PC-3 (cell line): ENCODE results near the gene TNS3. TPM values are rescaled to one million over a fixed set of nuclear protein-coding genes. Genes with fewer than 3 reads are reported as not detected.

Experiments used
- ATAC-seq: fragments of 200-7000 bp; cut with Tn5 transposase; 2 replicates; pipeline ENCODE4 v1.9.1; 2020; ENCODE audit warnings: mild to moderate bottlenecking, moderate library complexity
- BruUV-seq: library from RNA; stranded (reverse); fragments of 400-500 nt; replicated peaks from 2 replicates; lab custom pipeline; 2021; lab: Mats Ljungman, UMichigan
- CTCF ChIA-PET: fragments of 300-600 bp; sonication (Branson Sonifier 250); formaldehyde crosslinking; loops from one replicate; lab custom pipeline; 2022; ENCODE audit warnings: antibody characterized with exemption; lab: Charles Lee
- POLR2A ChIA-PET: fragments of 300-600 bp; sonication (Branson Sonifier 250); formaldehyde crosslinking; loops from one replicate; lab custom pipeline; 2022; ENCODE audit warnings: antibody characterized with exemption; ENCODE audit not compliant: unreplicated experiment; lab: Charles Lee
- DNase-seq: peaks from one replicate; pipeline ENCODE4 v3.0.0-alpha.2; 2015
- H2AFZ ChIP-seq: fragments of 300-600 bp; sonication (generic); 2 replicates; pipeline ENCODE4 v1.6.0; 2016; ENCODE audit warnings: antibody characterized with exemption, low read length
- H3F3A ChIP-seq: fragments of 300-600 bp; sonication (generic); one replicate; pipeline ENCODE4 v1.6.0; 2017; ENCODE audit warnings: antibody characterized with exemption, low read length, control low read depth, mild to moderate bottlenecking; ENCODE audit not compliant: unreplicated experiment
- H3K27ac ChIP-seq: fragments of 300-600 bp; sonication (generic); 2 replicates; pipeline ENCODE4 v1.5.1; 2016; ENCODE audit warnings: mild to moderate bottlenecking, low read length
- H3K27me3 ChIP-seq: fragments of 300-600 bp; sonication (generic); 2 replicates; pipeline ENCODE4 v1.6.1; 2016; ENCODE audit warnings: low read length, mixed read lengths
- H3K36me3 ChIP-seq: fragments of 300-600 bp; sonication (generic); 2 replicates; pipeline ENCODE4 v1.6.1; 2016; ENCODE audit warnings: low read depth, mixed run types, low read length, mixed read lengths
- H3K4me1 ChIP-seq: fragments of 300-600 bp; sonication (generic); 2 replicates; pipeline ENCODE4 v1.5.1; 2016; ENCODE audit warnings: low read length; ENCODE audit not compliant: insufficient read depth
- H3K4me2 ChIP-seq: fragments of 300-600 bp; sonication (generic); 2 replicates; pipeline ENCODE4 v1.6.0; 2016; ENCODE audit warnings: low read length
- H3K4me3 ChIP-seq: fragments of 300-600 bp; sonication (generic); 2 replicates; pipeline ENCODE4 v1.5.1; 2016; ENCODE audit warnings: mild to moderate bottlenecking, low read length, mixed read lengths
- H3K79me2 ChIP-seq: fragments of 300-600 bp; sonication (generic); 2 replicates; pipeline ENCODE4 v1.6.1; 2017; ENCODE audit warnings: low read length, mixed read lengths
- H3K9ac ChIP-seq: fragments of 300-600 bp; sonication (generic); 2 replicates; pipeline ENCODE4 v1.6.0; 2016; ENCODE audit warnings: mild to moderate bottlenecking, low read length
- H3K9me2 ChIP-seq: fragments of 300-600 bp; sonication (generic); replicated peaks from 2 replicates; pipeline ENCODE4 v1.6.1; 2016; ENCODE audit warnings: mixed run types, low read length, mixed read lengths
- H3K9me3 ChIP-seq: fragments of 300-600 bp; sonication (generic); 2 replicates; pipeline ENCODE4 v1.6.1; 2016; ENCODE audit warnings: low read length, mixed read lengths
- H4K20me1 ChIP-seq: fragments of 300-600 bp; sonication (generic); 2 replicates; pipeline ENCODE4 v1.6.1; 2016; ENCODE audit warnings: low read length, mixed read lengths
- CTCF ChIP-seq: fragments of 300-600 bp; sonication (generic); conservative IDR thresholded peaks from 2 replicates; pipeline ENCODE4 v1.5.1; 2017; ENCODE audit warnings: antibody characterized with exemption, low read depth, mild to moderate bottlenecking, low read length
- EZH2 ChIP-seq: fragments of 300-600 bp; sonication (generic); IDR thresholded peaks from one replicate; pipeline ENCODE4 v1.6.1; 2017; ENCODE audit warnings: antibody characterized with exemption, mild to moderate bottlenecking, low read length; ENCODE audit not compliant: unreplicated experiment
- EZH2phosphoT487 ChIP-seq: fragments of 300-600 bp; sonication (generic); IDR thresholded peaks from 2 replicates; pipeline ENCODE4 v1.6.1; 2018; ENCODE audit warnings: mild to moderate bottlenecking, antibody characterized with exemption, low read length, borderline replicate concordance
- intact Hi-C: fragments of 100-400 bp; cut with micrococcal nuclease; formaldehyde crosslinking; loops from 2 replicates; pipeline ENCODE4 v1.9.0; 2023
- total RNA-seq: library from RNA; depleted of rRNA; stranded (reverse); fragments of >200 nt; gene quantifications from 2 replicates; pipeline ENCODE4 v1.2.3, GENCODE V29; 2014

Gene TNS3
- total RNA-seq, 1 experiment from 2014 or later, result 72.3 TPM

GRCh38 chr7:47549916-47550315 lies 32.0 kb downstream of the TNS3 start:
- no TSS peak for BruUV-seq
- Histone ChIP-seq H3K36me3 (peaks cover 5% of the 10 kb centered on the region; the same call in 1 of the 2 replicates), H3K4me2 (no peak overlapping the region), H4K20me1 (no peaks in the 10 kb centered on the region), H3K27ac (no peak overlapping the region), H3K9me2 (no peaks in the 10 kb centered on the region), H3K9me3 (no peaks in the 10 kb centered on the region), H3K79me2 (peaks cover 86% of the 10 kb centered on the region), H2AFZ (no peak overlapping the region), H3K4me1 (peaks cover 19% of the 10 kb centered on the region; the same call in 1 of the 2 replicates), H3K9ac (no peak overlapping the region), H3F3A (no peaks in the 10 kb centered on the region), H3K27me3 (no peaks in the 10 kb centered on the region), H3K4me3 (no peak overlapping the region)
- DNase-seq (no peak), ATAC-seq (no peak)
- POLR2A ChIA-PET, result no interaction called here
- CTCF ChIA-PET, result no interaction called here
- intact Hi-C loops, result no loop called here
- no peak for TF ChIP-seq CTCF
- TF ChIP-seq EZH2phosphoT487, result no peak
- no peak for TF ChIP-seq EZH2

GRCh38 chr7:47549397-47549796 lies 32.5 kb downstream of the TNS3 start:
- no TSS peak for BruUV-seq
- ChIA-PET POLR2A (no interaction called here), CTCF (no interaction called here)
- no peak overlapping the region for H3K4me3 ChIP-seq
- H3K9me2 ChIP-seq, result no peaks in the 10 kb centered on the region
- no peak overlapping the region for H3K27ac ChIP-seq
- no peak overlapping the region for H2AFZ ChIP-seq
- DNase-seq (no peak), ATAC-seq (no peak)
- peaks cover 85% of the 10 kb centered on the region for H3K79me2 ChIP-seq
- H3K36me3 ChIP-seq, result peaks cover 5% of the 10 kb centered on the region; the same call in 1 of the 2 replicates
- H3K9me3 ChIP-seq, result no peaks in the 10 kb centered on the region
- H3K9ac ChIP-seq, result no peak overlapping the region
- intact Hi-C loops, result no loop called here
- H4K20me1 ChIP-seq, result no peaks in the 10 kb centered on the region
- no peaks in the 10 kb centered on the region for H3F3A ChIP-seq
- no peaks in the 10 kb centered on the region for H3K27me3 ChIP-seq
- no peak for TF ChIP-seq CTCF
- no peak for TF ChIP-seq EZH2phosphoT487
- TF ChIP-seq EZH2, result no peak
- H3K4me2 ChIP-seq, result no peak overlapping the region
- peaks cover 19% of the 10 kb centered on the region; the same call in 1 of the 2 replicates for H3K4me1 ChIP-seq

- Histone ChIP-seq H3K9me2 (no peaks in the 10 kb centered on the region), H3K9me3 (no peaks in the 10 kb centered on the region), H3K9ac (no peak overlapping the region), H3K79me2 (peaks cover 88% of the 10 kb centered on the region), H3K4me3 (no peak overlapping the region), H3F3A (no peaks in the 10 kb centered on the region), H3K4me2 (no peak overlapping the region), H2AFZ (no peak overlapping the region), H4K20me1 (no peaks in the 10 kb centered on the region), H3K27me3 (no peaks in the 10 kb centered on the region), H3K4me1 (peaks cover 19% of the 10 kb centered on the region; the same call in 1 of the 2 replicates), H3K27ac (no peak overlapping the region), H3K36me3 (peaks cover 4% of the 10 kb centered on the region; the same call in 1 of the 2 replicates)
- no TSS peak for BruUV-seq
- ChIA-PET CTCF (no interaction called here), POLR2A (no interaction called here)
- DNase-seq, result no peak
- intact Hi-C loops, result no loop called here
- ATAC-seq, result no peak
- TF ChIP-seq EZH2phosphoT487 (no peak), EZH2 (no peak), CTCF (no peak)
These were observed 33.4 kb downstream of the TNS3 start for GRCh38 chr7:47548546-47548945.
